DND-41 (cell line): ENCODE measurements around the gene SMS.

Source experiments
- ATAC-seq: fragments of 200-7000 bp; cut with Tn5 transposase; 3 replicates; pipeline ENCODE4 v1.9.1; 2021; ENCODE audit warnings: low read depth; ENCODE audit not compliant: insufficient read depth
- DNase-seq: peaks from one replicate; pipeline ENCODE4 v3.0.0-alpha.2; 2020
- H2AFZ ChIP-seq: 2 replicates; pipeline ENCODE4 v1.6.0; 2012; ENCODE audit warnings: low read depth, low read length
- H3K27ac ChIP-seq: 2 replicates; pipeline ENCODE4 v1.5.1; 2012; ENCODE audit warnings: low read length, inconsistent platforms
- H3K27me3 ChIP-seq: fragments of 200-600 bp; sonication (generic); 2 replicates; pipeline ENCODE4 v1.6.0; 2012; ENCODE audit warnings: low read length, mild to moderate bottlenecking, inconsistent platforms; ENCODE audit not compliant: insufficient read depth, poor library complexity
- H3K36me3 ChIP-seq: 2 replicates; pipeline ENCODE4 v1.5.1; 2012; ENCODE audit warnings: low read length, inconsistent platforms; ENCODE audit not compliant: insufficient read depth
- H3K4me1 ChIP-seq: 2 replicates; pipeline ENCODE4 v1.5.1; 2012; ENCODE audit warnings: mild to moderate bottlenecking, low read length; ENCODE audit not compliant: insufficient read depth
- H3K4me2 ChIP-seq: 2 replicates; pipeline ENCODE4 v1.6.0; 2012; ENCODE audit warnings: mild to moderate bottlenecking, moderate library complexity, low read length, inconsistent platforms; ENCODE audit not compliant: insufficient read depth
- H3K4me3 ChIP-seq, 2 experiments: fragments of 200-600 bp in 1 of 2; shearing (Covaris generic) in 1 of 2; 2 replicates each; pipeline ENCODE4 v1.5.1; 2012 to 2016; ENCODE audit warnings: inconsistent platforms in 2 of 2, low read length in 2 of 2, mild to moderate bottlenecking in 2 of 2, low read depth in 1 of 2, moderate library complexity in 1 of 2
- H3K79me2 ChIP-seq: 2 replicates; pipeline ENCODE4 v1.6.0; 2012; ENCODE audit warnings: low read length, inconsistent platforms; ENCODE audit not compliant: insufficient read depth
- H3K9ac ChIP-seq: 2 replicates; pipeline ENCODE4 v1.6.0; 2012; ENCODE audit warnings: low read depth, mild to moderate bottlenecking, inconsistent platforms, low read length, moderate library complexity
- H3K9me3 ChIP-seq: 2 replicates; pipeline ENCODE4 v1.5.1; 2012; ENCODE audit warnings: low read length, moderate library complexity, mild to moderate bottlenecking, inconsistent platforms; ENCODE audit not compliant: insufficient read depth, severe bottlenecking
- H4K20me1 ChIP-seq: 2 replicates; pipeline ENCODE4 v1.6.0; 2012; ENCODE audit warnings: low read length; ENCODE audit not compliant: insufficient read depth
- CTCF ChIP-seq: IDR thresholded peaks from 2 replicates; pipeline ENCODE4 v1.5.1; 2012; ENCODE audit warnings: borderline replicate concordance, low read length, moderate library complexity, mild to moderate bottlenecking; ENCODE audit not compliant: poor library complexity, severe bottlenecking; ENCODE audit errors: extremely low read depth
- EZH2 ChIP-seq: IDR thresholded peaks from 3 replicates; pipeline ENCODE4 v1.6.1; 2012; ENCODE audit warnings: borderline replicate concordance, low read depth, mild to moderate bottlenecking, moderate library complexity, low read length, inconsistent platforms; ENCODE audit not compliant: severe bottlenecking

Gene SMS

DNA sequence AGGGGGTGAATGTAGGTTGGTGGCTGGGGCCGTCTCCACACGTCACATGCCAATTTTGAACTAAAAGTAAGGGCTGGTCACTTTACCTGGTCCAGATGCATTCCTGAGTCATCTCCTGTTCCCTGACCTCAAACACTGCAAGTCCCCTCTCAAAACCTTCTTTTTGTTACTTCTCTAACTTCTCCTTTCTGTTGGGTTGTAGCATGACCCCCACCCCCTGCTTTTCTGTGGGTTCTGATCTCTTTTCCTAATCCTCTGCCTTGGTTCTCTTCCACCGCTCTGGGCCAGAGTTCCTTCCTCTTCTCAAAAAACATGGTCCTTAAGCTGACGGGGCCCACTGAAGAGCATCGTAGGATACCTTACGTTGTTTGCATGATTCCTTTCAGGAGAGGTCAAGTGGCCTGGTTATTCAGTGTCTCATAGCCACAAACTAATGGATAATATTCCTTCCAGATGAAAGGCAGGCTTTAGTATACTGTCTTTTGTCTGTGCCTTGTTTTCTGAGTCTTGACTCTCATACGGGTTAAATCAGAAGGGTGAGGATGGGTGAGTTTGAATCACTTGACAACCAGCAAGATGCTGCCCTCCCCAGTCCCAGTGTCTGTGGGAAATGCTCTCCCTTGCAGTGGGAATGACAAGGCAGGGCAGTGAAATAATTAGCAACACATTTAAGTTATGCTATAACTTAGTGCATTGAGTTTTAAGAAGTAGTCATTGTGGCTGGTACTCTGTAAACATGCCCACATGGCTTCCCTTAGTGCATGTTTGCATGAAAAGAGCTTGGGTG, 15.1 kb downstream of the SMS start:
- TF ChIP-seq EZH2 (no peak), CTCF (no peak)
- 0 out of 2 replicates have a peak, but pooled peaks cover 2% of the 10 kb centered on the region for H3K4me1 ChIP-seq
- DNase-seq (no peak), ATAC-seq (no peak)
- H2AFZ ChIP-seq = no peak overlapping the region
- no peaks in the 10 kb centered on the region; the same call in 1 of the 2 replicates for H3K36me3 ChIP-seq
- no peak overlapping the region for H3K9ac ChIP-seq
- H4K20me1 ChIP-seq = peaks cover 53% of the 10 kb centered on the region
- H3K4me2 ChIP-seq = no peak overlapping the region
- H3K27me3 ChIP-seq = no peaks in the 10 kb centered on the region
- no peaks in the 10 kb centered on the region for H3K9me3 ChIP-seq
- H3K27ac ChIP-seq = no peak overlapping the region
- no peak overlapping the region for H3K4me3 ChIP-seq
- peaks cover 95% of the 10 kb centered on the region for H3K79me2 ChIP-seq

DNA sequence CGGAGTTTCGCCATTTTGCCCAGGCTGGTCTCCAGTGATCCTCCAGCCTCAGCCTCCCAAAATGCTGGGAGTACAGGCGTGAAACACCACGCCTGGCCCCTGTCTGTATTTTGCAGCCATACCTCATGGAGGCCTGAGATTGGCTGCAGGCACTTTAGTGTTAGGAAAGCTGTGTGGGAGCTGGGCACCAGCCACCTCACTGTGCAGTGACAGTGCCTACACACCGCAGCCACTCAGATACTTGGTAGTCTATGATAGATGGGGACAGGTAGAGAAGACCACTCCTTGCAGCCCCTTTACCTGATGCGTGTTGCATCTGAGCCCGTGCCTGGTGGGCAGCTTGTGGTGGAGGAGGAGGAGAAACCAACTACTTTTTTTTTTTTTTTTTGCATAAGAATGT, 16.3 kb downstream of the SMS start:
- H3K9me3 ChIP-seq = no peaks in the 10 kb centered on the region
- no peak overlapping the region for H3K4me3 ChIP-seq
- H3K79me2 ChIP-seq = peaks cover 97% of the 10 kb centered on the region
- no peaks in the 10 kb centered on the region for H3K27me3 ChIP-seq
- no peak overlapping the region for H3K27ac ChIP-seq
- no peak overlapping the region for H2AFZ ChIP-seq
- no peak overlapping the region for H3K9ac ChIP-seq
- H3K4me2 ChIP-seq = no peak overlapping the region
- ATAC-seq (no peak), DNase-seq (no peak)
- no peak for TF ChIP-seq CTCF
- TF ChIP-seq EZH2 = no peak
- H3K36me3 ChIP-seq = no peaks in the 10 kb centered on the region; the same call in 1 of the 2 replicates
- 0 out of 2 replicates have a peak, but pooled peaks cover 2% of the 10 kb centered on the region for H3K4me1 ChIP-seq
- peaks cover 62% of the 10 kb centered on the region for H4K20me1 ChIP-seq

GRCh38 chrX:21958187-21958586, 17.7 kb downstream of the SMS start:
- Histone ChIP-seq H3K4me2 (no peak overlapping the region), H3K9ac (no peak overlapping the region), H3K36me3 (no peaks in the 10 kb centered on the region; the same call in 1 of the 2 replicates), H3K79me2 (peaks cover 97% of the 10 kb centered on the region), H3K4me3 (no peak overlapping the region), H4K20me1 (peaks cover 68% of the 10 kb centered on the region), H3K9me3 (no peaks in the 10 kb centered on the region), H3K4me1 (no peaks in the 10 kb centered on the region), H3K27ac (no peak overlapping the region), H3K27me3 (no peaks in the 10 kb centered on the region), H2AFZ (no peak overlapping the region)
- TF ChIP-seq EZH2 (no peak), CTCF (no peak)
- ATAC-seq (no peak), DNase-seq (no peak)
